T-helper 22 cell (primary cell): Measurements from ENCODE around the gene MUC22.
"Not testable (repeated sequence)": the region's sequence is repeated elsewhere in the genome, so short reads cannot be mapped to it uniquely, and the experiment has no call there.

Source experiments
- DNase-seq: peaks from one replicate; pipeline ENCODE4 v3.0.0-alpha.2; 2020; ENCODE audit warnings: low read depth

MUC22 gene

DNA sequence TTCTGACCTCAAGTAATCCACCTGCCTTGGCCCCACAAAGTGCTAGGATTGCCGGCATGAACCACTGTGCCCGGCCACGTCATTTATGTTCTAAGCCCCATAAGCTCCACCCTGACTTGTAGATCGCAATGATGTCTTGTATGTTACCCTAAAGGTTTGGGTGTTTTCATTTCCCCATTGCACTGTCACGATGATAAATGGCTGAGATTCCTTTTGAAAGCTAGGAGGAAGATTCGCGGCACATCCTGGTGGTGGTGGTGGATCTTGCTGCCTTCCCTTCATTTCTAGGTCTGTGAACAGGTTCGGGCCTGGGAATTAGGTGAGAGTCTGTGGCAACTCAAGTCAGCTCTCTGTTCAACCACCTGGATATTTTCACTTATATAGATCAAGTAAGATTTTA, 28.3 kb downstream of the MUC22 start:
- DNase-seq = no peak

- DNase-seq = no peak
Observed at GRCh38 chr6:31040801-31041200, 30.5 kb downstream of the MUC22 start.

DNA sequence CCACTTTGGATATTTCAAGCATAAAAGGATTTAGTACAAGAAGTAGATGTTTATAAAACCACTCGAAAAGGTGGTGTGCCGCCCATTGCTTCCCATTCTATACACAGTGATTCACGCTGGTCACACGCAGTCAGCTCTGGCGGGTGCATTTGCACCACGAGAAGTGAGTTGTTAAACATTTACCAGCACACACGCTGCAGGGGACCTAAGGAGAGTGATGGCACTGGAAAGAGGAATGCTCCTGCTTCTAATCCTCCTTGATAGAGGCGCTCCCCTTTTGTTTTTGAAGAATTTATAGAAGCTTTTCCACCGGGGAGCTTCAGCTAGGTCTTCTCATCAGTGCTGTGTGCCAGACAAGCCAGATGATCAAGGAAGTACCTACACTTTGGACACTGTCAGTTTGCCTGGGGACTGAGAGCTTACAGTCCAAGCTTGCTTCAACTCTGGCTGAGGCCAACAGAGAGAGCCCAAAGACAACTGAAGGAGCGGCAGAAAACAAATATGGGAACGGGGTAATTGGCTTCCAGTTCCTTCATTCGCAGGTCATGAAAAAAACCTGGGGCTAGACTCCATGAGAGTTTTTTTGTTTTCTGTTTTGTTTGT, 31.2 kb downstream of the MUC22 start:
- no peak for DNase-seq

GRCh38 chr6:31042806-31043205, 32.5 kb downstream of the MUC22 start:
- no peak for DNase-seq

- DNase-seq = no peak
Observed at GRCh38 chr6:31048099-31048498, 37.8 kb downstream of the MUC22 start.

DNA sequence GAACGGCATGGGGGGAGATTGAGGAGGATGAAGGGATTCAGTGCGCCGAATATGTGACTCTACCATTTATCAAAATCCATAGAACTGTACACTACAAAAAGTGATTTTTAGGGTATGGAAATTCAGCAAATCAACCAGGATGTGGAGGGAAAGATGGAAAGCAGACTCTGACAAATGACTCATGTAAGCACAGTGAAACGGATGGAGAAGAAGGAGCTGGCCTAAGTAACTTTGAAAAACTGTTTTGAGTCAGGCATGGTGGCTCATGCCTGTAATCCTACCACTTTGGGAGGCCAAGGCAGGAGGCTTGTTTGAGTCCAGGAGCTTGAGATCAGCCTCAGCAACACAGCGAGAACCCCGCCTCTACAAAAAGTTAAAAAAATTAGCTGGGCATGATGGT, 39.2 kb downstream of the MUC22 start:
- DNase-seq = no peak

- not testable (repeated sequence) for DNase-seq
Observed at GRCh38 chr6:31053187-31053586, 42.9 kb downstream of the MUC22 start.

- DNase-seq = no peak
Observed at GRCh38 chr6:31053873-31054272, 43.6 kb downstream of the MUC22 start.

- DNase-seq = no peak
Observed at GRCh38 chr6:31055441-31055840, 45.2 kb downstream of the MUC22 start.

GRCh38 chr6:31057426-31058003, 47.2 kb downstream of the MUC22 start:
- no peak for DNase-seq

DNA sequence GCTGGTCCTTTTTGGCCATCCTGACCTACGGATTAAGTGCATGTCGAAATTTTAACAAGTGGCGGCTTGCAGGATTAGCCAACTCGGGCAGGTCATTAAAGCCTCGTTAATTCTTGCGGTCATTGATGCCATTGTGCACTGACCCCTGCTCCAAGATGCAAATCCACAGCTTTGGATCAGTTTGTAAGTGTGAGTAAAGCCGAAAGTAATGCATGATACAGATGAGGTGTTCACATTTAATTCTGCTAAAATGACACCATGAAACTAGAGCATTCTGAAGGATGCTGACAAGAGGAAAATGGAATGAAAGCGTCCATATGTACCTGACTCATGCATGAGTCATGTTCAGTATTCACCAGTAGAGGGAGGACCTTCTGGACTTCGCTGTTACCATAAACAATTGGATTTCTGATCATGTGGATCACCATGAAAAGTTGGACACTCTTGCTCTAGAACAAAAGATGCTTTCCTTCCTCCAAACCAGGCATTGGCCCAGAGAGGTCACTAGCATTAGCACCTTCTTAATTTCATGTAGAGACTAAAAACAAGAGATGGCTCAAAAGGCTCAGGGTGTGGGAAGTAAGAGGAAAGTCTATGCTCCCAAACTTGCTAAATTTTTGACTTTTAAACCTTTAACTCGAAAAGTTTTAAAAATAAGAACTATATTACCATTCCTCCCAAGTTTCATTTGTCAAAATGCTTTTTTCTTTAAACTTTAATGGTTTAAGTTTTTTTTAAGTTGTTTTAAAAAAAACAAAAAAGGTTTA, 48.0 kb downstream of the MUC22 start:
- no peak for DNase-seq

GRCh38 chr6:31060145-31060544, 49.9 kb downstream of the MUC22 start:
- no peak for DNase-seq

DNA sequence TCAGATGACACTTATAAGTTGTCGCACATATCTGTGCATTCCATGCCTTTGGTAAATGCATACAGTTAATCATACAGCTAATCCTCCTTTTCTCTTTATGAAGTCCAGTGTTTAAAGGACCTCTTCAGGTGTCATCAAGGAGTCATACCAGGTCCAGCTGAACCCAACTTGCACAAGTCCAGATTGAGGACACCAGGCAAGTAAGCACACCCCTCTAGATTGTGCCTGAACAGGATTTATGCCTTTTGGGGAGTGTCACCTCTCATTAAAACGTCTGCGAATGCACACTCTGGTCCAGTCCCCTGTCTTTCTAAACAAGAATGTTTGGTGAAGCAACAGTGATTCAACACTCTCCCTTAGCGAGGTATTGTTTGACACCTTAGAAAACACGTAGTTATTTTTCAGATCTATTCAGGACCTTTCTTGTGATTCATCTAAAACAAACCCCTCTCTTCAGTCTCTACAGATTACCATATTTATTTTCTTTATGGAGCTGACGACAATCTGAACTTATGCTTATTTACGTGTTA, 53.7 kb downstream of the MUC22 start:
- DNase-seq = no peak

GRCh38 chr6:31065556-31065955, 55.3 kb downstream of the MUC22 start:
- no peak for DNase-seq

GRCh38 chr6:31067028-31067427, 56.8 kb downstream of the MUC22 start:
- not testable (repeated sequence) for DNase-seq

GRCh38 chr6:31067891-31068668, 57.8 kb downstream of the MUC22 start:
- DNase-seq = not testable (repeated sequence)

DNA sequence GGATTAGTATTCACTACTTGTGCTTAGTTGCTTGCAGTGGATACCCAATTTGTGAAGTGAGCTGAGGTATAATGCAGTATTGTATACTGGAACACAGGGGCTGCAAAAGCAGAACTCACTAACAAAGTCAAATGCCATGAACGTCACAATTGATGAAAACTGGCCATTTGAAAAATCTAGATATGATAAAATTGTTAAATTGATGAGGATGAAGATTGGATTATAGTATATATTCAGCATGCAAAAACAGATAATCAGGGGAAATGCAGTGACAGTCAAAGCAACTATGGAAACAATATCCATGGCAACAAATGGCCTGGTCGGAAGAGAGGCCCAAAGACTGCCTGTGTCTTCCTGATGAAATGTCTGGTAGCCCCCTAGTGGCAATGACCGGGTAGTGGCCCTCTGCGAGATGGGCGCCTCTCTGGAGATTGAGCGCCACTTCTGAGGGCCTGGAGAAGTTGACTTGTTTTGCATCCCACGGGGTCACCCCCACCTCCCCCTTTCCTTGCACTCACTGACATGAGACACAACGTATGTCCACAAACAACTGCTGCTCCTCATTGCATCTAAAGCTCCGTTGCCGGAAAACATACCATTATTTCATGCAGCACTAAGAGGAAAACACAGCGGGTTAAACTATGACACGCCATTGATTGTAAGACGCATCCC, 58.5 kb downstream of the MUC22 start:
- DNase-seq = peak; percentile 35

DNA sequence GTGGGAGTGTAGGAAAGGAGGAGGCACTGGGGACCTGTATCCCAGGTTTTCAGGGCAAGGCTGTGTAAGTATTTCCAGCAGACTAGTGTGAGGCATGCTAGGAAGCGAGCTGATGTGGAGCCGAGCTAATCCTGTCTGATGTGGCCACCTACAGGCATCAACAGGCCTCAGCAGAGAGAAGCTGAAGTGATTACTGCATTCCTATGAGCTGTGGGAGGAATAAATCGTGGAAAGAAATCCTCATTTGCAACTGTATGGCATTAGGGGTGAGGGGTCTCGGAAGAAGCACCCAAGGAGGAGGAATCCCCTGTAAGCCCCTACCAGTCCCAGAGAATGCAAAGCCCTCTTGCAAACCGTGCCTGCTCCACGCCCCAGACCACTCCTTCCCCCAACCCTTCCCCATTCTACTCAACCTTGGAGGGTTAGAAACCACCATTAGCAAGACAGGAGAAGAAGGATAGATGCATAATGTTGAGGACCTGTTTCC, 60.5 kb downstream of the MUC22 start:
- no peak for DNase-seq

GRCh38 chr6:31074401-31074800, 64.1 kb downstream of the MUC22 start:
- DNase-seq = no peak

DNA sequence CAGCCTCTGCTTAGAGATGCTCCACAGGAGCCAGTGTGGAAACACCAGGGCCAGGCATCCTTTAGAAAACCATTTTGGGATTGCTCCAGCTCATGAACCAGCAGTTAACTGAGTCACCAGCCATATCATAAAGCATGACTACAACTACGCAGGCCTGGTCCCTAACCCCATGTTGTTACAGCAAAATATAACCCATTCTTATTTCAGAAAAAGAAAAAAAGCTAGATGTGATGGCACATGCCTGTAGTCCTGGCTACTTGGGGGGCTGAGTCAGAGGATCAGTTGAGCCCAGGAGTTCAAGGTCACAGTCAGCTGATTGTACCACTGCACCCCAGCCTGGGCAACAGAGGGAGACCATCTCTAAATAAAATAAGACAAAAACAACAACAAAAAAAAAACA, 65.3 kb downstream of the MUC22 start:
- no peak for DNase-seq

- no peak for DNase-seq
Observed at GRCh38 chr6:31076611-31077010, 66.3 kb downstream of the MUC22 start.
